ENCODE measurements around the gene ISG15.
"Not testable (repeated sequence)": the region's sequence is repeated elsewhere in the genome, so short reads cannot be mapped to it uniquely, and the experiment has no call there.

The ISG15 gene

GRCh38 chr1:994546-994945 lies 18.8 kb upstream of the ISG15 start:
- DNase-seq (ENCODE audit: low read depth in 2 of 2), result not testable (repeated sequence)

DNA sequence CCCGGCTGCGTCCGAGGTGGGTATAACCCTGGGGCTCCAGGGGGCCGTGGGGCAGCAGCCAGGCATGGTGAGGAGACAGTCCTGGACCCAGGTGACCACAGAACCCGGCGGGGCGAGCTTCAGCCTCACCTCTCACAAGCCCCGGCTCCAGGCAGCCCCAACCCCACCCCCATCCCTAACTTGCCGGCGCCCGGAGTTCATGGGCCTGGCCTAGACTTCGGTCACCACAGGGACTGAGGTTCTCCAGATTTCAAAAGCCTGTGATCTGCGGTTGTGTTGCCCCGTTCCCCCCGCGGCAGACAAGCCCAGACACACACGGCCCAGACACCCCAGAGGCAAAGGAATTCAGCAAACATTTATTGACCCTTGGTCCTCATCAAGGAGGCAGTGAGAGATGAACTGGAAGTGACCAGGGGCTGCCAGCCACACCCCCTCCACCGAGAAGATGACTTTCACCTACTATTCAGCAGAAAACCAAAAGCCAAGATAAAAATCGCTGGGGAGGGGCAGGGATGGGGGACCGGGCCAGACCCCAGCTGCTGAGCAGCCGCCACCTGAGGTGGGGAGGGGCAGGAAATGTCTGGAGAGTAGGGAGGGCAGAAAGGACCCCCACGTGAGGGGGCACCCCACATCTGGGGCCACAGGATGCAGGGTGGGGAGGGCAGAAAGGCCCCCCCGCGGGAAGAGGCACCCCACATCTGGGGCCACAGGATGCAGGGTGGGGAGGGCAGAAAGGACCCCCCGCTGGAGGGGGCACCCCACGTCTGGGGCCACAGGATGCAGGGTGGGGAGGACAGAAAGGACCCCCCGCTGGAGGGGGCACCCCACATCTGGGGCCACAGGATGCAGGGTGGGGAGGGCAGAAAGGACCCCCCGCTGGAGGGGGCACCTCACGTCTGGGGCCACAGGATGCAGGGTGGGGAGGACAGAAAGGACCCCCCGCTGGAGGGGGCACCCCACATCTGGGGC lies 17.3 kb upstream of the ISG15 start:
- DNase-seq (ENCODE audit: low read depth in 2 of 2), result no peak

DNA sequence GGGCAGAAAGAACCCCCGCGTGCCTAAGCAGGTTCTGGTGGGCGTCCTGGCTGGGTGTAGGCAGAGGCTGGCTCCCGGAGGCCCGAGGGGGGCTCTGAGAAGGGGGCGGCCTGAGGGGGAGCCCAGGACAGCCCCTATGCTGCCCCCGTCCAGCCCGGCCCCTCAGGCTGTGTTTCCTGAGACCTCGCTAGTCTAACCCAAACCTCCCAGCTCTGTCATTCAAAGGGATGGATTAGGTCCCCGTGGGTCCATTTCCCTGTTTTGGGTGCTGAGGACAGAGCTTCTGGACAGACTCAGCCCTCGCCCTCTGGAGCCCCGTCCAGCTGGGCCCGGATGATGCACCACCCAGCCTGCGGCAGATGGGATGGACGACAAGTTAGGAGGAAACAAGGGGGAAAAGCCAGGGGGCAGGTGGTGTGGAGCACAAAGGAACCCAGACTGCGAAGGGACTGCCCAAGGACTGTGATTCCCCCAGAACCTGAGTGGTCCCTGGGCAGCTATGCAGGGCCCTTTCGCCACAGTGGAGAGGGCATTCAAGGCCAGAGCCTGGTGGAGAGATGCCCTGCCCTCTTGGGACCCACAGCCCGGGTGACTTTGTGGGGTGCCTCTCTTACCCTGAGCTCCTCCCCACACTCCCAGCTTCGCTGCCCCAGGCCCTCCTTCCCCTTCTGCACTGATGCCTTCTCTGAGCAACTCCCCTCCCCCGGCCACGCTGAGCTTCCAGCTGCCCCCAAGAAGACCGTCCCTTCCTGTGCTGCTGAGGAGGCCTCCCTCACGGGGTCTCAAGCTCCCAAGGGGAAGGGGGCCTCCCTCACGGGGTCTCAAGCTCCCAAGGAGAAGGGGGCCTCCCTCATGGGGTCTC lies 16.2 kb upstream of the ISG15 start:
- no peak for DNase-seq (ENCODE audit: low read depth in 2 of 2)

GRCh38 chr1:997713-997992 lies 15.6 kb upstream of the ISG15 start:
- no peak for DNase-seq (ENCODE audit: low read depth in 2 of 2)

GRCh38 chr1:997993-998744 lies 15.1 kb upstream of the ISG15 start:
- DNase-seq (ENCODE audit: low read depth in 2 of 2), result no peak

DNA sequence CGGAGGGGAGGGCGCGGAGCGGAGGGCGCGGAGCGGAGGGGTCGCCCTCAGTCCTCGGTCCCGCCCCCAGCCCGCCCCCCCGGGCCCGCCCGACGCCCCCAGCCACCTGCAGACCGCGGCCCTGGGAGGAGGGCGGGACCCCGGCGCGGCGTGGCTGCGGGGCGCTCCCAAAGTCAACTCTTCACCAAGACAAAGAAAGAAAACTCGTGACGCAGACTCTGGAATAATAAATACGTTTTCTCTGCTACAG lies 14.6 kb upstream of the ISG15 start:
- no peak for DNase-seq (ENCODE audit: low read depth in 2 of 2)

- no peak for DNase-seq (ENCODE audit: low read depth in 2 of 2)
Observed at GRCh38 chr1:998995-999724, 14.1 kb upstream of the ISG15 start.

- no peak for DNase-seq (ENCODE audit: low read depth in 2 of 2)
Observed at GRCh38 chr1:999725-1000356, 13.5 kb upstream of the ISG15 start, which contains the start of gene HES4. HES4 (minus strand) TSS chr1:1000097; CDS start chr1:999973, 124 bp downstream.

DNA sequence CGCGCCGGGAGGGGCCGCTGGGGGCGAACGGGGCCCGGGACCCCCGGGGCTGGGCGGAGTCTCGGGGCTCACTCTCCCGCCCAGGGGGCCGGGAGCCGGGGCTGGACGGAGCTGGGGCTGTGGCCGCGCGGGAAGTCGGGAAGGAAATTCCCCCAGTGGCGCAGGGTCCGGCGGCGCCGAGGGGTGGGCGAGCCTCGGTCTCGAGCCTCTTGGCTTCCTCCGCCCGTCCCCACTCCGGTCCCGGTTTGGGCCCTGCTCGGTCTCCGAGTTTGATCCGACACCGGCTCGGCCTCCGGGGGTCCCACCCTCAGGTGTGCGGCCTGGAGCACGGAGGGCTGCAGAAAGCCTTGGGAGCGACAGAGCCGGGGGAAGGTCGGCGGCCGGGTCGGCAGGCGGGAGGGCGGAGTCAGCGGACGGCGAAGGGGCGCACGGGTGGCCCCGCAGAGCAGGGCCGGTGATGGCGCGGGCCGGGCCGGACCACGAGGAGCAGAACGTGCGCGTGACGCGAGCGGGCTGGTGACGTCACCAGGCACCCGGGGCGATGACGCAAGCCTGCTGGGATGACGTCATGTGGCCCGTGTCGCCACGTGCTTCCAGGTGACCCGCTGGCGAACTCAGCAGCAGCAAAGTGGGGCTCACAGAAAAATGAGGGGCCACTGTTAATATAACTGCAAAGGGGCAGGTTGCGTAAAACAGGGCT lies 12.8 kb upstream of the ISG15 start:
- peak; percentile 45 to 49 for DNase-seq (ENCODE audit: low read depth in 2 of 2)

DNA sequence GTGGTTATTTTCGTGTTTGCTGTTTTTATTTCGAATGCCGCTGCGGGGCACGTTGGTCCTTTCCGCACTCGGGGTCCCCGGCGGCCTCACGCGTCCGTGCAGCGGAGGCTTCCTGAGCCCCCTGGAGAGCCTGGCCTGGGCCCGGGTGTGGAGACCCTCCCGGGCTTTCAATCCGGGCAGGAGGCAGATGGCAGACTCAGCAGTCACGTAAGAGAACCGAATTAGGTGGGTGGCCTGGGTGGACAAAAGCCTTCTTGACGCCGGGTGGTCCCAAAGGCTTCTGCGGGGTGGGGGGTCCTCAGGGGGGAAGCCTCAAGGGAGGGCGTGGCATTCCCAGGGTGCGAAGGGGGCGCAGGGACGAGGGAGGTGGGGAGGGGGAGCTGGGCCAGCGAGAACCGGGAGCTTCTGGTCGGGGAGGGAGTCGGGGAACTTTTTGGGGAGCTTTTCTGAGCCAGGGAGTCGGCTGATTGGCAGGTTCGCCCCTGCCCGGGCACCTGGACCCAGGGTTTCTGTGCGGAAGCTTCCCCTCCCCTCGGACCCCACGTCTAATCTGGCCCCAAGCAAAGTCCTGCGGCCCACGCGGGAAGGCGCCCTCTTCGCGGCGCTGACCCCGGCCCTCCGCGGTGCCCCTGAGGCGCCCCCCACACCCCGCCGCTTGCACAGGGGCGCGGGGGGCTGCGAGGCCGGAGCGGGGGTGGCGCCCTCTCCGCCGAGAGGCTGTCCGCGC lies 12.1 kb upstream of the ISG15 start:
- no peak for DNase-seq (ENCODE audit: low read depth in 2 of 2)

- DNase-seq (ENCODE audit: low read depth in 2 of 2), result no peak
Observed at GRCh38 chr1:1003618-1004419, 9.5 kb upstream of the ISG15 start.

GRCh38 chr1:1004420-1004779 lies 8.9 kb upstream of the ISG15 start:
- DNase-seq (ENCODE audit: low read depth in 2 of 2), result no peak

DNA sequence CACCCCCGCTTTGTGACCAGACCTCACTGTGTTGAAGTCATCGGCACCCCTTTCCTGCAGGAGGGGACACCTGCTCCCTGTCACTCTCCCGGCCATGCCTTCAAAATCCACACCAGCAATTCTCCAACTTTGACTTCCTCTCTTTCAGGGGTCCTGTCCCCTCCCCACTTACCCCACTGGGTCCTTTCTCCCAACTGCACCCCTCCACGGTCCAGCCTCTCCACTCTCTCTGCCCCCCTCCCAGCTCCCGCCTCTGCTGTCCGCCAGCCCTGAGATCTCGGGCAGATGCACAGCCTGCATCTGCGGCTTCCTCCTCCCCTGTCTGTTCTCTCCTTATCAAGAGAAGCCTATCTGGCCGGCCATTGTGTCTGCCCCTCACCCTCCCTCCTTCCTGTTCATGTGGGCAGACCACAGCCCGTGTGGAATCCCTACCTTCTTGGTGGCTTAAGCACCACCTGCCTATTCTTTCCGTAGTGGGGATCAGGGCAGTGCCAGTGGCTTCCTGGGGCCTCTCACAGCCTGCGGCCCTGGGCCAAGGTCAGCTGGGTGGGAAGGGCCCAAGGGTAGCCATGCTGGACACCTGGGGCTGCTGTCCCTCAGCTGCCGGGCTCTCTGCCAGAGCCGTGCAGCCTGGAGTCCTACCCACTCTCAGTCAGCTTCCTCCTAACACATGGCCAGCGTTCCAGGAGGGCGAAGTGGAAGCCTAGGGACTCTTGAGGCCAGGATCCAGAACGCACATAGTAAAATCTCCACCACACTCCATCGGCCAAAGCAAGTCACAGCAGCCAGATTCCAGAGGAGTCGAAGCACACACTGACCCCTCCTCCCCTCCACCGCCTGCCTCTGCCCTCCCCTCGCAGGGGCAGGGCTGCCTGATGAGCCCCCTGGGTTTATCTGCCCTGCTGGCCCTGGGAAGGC lies 8.3 kb upstream of the ISG15 start:
- no peak for DNase-seq (ENCODE audit: low read depth in 2 of 2)

- no peak for DNase-seq (ENCODE audit: low read depth in 2 of 2)
Observed at GRCh38 chr1:1005774-1006304, 7.5 kb upstream of the ISG15 start.

DNA sequence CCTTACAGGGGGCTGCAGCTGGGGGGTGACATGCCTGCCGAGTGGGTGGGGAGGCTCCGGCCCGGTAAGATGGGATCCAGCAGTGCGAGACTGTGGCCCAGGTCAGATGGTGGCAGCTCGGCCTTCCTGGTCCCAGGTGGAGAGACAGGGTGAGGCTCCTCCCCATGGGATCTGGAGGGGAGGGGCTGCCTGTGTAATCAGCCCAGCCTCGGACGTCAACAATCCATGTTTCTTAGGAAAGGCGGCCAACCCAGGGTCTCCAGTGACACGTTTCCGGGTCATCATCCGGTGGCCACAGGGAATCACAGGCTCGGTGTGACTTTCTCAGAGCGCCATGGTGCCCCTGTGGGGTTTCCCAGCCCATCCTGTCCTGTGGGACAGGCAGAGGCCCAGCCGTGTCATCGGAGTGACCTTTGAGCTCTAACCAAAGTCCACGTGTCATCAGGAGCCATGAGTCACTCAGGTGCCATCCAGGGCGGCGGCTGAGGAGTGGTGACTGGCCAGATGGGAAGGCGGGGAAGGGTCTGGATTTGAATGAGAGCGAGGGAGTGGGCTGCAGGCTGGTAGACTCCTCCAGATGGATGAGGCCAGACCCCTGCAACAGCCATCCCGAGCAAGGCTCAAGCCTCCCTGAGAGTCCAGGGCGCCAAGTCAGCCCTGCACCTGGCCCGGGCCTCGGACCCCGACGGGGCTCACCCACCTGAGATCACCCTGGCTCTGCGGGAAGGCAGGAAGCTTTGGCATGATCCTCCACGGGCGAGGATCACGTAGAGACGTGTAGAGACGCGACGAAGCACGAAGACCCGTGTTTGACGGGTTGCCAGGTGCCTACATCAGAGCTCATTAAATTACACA lies 6.8 kb upstream of the ISG15 start:
- no peak for DNase-seq (ENCODE audit: low read depth in 2 of 2)

DNA sequence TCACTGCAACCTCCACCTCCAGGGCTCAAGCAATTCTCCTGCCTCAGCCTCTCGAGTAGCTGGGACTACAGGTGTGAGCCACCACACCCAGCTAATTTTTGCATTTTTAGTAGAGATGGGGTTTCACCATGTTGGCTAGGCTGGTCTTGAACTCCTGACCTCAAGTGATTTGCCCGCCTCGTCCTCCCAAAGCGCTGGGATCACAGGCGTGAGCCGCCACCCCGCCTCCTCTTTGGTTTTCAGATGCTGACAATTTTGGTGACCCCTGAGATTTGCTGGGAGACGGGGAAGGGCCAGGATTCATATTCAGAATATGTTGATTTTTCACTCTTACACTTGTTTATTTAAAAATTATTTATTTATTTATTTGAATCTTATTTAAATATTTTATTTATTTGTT lies 3.2 kb upstream of the ISG15 start:
- not testable (repeated sequence) for DNase-seq (ENCODE audit: low read depth in 2 of 2)

Data from stimulated activated CD8-positive, alpha-beta memory T cell treated with anti-CD3 and anti-CD28 coated beads, Interleukin-15, amount 100 ng/mL, for 48 hours (primary cell).